ENCODE results near the gene MAST4. TPM values are rescaled to one million over a fixed set of nuclear protein-coding genes. Genes with fewer than 3 reads are reported as not detected.
A peak's percentile ranks its signal among the peaks of the same experiment; 100 is the strongest.
"Not testable (repeated sequence)": the region's sequence is repeated elsewhere in the genome, so short reads cannot be mapped to it uniquely, and the experiment has no call there.

The MAST4 gene
- total RNA-seq, 1 donor from 2014 or later = 26.8 TPM

DNA sequence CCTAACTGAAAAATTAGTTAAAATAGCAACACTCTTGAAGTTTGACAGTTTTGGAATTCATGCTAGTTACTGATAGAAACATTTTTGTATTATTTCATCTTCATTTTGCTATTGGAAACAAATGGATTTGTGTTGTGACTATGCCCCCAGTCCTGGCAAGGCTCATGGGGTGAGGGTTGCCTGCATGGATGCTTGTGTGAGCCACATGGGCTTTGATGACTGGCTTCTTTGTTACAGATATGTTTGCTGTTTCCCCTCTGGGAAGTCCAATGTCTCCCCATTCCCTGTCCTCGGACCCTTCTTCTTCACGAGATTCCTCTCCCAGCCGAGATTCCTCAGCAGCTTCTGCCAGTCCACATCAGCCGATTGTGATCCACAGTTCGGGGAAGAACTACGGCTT, 556.2 kb downstream of the MAST4 start:
- DNase-seq (ENCODE audit: low read depth in 2 of 2) = no peak

DNA sequence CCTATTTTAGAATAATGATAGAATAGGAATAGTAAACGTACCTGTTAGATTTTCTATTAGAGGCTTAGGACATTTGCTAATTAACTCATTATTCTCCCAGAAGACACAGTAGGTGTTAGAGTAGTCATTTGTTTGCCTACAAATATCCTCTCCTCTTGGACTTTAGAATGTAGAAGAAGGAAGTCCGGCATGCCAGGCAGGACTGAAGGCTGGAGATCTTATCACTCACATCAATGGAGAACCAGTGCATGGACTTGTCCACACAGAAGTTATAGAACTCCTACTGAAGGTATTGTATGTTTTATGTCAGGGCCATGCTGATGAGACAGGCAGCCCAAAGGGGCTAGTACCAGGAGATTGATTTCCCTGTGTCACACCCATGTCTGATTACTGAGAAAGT, 557.1 kb downstream of the MAST4 start:
- DNase-seq (ENCODE audit: low read depth in 2 of 2) = no peak

DNA sequence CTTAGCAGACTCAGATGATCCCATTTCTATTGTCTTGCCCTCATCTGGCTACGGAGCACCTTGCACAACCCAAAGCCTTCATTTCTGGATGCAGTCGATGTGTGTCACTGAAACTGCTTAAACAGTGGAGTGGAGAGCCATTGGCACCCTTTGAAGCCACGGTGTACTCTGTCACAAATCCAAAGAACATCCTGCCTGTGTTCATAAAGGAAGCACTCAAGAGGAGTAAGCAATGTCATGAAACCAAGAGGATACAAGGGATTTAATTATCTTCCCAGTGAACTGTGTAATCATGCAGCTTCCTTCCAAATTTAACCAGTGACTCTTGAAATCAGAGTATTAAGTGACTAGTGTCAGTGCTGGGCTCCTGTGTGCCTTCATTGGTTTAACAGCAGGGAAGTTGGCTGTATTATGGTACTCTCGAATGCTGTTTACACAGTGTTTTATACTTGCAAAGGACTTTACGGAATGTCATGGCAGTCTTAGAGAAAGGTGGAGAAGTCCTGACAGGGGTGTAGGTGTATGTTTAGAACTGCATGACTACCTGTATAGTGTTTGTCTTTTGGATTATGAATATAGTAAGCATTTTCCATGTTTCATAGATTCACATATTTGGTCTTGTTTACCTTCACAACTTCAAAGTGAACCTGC, 558.5 kb downstream of the MAST4 start:
- DNase-seq (ENCODE audit: low read depth in 2 of 2) = no peak

DNA sequence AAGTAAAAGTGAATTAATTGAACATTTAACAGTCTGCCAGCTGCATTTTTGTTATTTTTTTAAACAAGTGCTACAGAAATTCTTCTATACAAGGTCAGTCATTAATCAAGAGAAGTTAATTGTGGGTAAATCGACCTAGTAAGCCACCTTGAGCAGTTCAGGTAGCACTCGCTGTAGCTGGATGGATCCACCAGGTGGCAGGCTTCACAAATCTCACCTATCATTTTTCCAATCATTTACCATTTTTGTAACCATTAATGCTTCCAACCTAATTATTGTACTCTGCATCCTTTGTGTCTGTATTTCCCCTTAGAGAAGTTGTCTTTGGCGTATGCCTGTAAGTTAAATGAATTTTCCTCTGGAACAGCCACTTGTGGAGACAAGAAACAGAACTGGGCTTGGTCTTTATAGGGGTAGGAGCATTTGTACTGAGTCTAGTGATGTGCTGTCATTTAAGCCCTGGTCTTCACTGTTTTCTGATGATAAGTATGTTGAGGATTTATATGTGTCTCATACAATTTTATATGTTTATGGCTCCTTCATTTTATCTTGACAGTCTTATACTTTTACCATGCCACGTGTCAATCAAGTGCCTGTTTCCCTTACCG, 560.9 kb downstream of the MAST4 start:
- DNase-seq (ENCODE audit: low read depth in 2 of 2) = peak; percentile 38 to 70

DNA sequence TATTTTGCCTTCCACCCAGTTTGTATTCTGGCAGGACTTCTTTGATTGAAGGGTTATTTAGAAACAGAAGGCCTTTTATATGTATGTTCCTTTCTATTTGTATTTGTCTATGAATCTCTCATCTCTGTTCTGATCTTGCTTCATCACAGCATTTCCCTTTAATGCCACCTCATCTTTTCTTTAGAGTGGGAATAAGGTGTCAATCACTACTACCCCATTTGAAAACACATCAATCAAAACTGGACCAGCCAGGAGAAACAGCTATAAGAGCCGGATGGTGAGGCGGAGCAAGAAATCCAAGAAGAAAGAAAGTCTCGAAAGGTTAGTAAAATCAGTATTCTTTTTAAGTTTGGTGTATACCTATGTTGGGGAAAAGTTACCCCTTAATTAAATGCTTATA, 564.1 kb downstream of the MAST4 start:
- no peak for DNase-seq (ENCODE audit: low read depth in 2 of 2)

DNA sequence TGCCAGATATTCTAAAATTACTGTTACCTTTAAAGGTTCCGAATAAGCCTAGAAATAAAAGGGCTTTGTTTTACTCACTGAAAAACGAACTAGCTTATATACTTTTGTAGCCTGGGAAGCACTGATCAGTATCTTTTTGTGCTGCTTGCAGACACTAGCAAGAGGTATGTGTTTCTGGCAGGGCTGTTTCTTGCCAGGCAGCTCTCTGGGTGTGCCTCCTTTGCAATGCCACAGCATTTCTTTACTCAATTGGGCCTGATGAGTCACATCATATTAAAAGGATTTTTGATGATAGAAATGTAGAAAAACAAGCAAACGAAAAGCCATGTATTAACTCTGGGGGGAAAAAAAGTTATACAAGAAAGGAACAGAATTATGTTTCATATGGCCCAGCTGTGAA, 564.8 kb downstream of the MAST4 start:
- peak in 1 of 2 donors; percentile 39 for DNase-seq (ENCODE audit: low read depth in 2 of 2)

DNA sequence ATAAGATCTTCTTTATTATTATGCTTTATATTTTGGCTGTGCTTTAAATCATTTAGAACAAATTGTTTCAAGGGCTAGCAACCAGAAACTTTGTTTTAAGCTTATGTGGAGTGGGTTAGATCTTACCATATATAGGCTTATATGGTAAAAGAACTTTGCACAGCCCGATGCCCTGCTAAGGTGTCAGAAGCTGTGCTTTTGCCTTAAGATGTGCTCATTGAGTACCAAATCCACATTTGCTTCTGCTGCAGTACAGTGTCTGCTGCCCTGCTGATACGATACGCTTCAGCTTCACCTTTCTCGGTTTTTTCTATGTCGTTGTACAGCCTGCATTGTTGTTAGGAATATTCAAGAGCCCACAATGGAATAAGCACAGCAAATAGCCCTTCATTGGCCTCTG, 565.6 kb downstream of the MAST4 start:
- no peak for DNase-seq (ENCODE audit: low read depth in 2 of 2)

DNA sequence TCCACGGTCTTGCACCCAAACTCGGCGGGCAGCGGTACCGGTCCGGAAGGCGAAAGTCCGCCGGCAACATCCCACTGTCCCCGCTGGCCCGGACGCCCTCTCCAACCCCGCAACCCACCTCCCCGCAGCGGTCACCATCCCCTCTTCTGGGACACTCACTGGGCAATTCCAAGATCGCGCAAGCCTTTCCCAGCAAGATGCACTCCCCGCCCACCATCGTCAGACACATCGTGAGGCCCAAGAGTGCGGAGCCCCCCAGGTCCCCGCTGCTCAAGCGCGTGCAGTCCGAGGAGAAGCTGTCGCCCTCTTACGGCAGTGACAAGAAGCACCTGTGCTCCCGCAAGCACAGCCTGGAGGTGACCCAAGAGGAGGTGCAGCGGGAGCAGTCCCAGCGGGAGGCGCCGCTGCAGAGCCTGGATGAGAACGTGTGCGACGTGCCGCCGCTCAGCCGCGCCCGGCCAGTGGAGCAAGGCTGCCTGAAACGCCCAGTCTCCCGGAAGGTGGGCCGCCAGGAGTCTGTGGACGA, 567.1 kb downstream of the MAST4 start:
- DNase-seq (ENCODE audit: low read depth in 2 of 2) = no peak

DNA sequence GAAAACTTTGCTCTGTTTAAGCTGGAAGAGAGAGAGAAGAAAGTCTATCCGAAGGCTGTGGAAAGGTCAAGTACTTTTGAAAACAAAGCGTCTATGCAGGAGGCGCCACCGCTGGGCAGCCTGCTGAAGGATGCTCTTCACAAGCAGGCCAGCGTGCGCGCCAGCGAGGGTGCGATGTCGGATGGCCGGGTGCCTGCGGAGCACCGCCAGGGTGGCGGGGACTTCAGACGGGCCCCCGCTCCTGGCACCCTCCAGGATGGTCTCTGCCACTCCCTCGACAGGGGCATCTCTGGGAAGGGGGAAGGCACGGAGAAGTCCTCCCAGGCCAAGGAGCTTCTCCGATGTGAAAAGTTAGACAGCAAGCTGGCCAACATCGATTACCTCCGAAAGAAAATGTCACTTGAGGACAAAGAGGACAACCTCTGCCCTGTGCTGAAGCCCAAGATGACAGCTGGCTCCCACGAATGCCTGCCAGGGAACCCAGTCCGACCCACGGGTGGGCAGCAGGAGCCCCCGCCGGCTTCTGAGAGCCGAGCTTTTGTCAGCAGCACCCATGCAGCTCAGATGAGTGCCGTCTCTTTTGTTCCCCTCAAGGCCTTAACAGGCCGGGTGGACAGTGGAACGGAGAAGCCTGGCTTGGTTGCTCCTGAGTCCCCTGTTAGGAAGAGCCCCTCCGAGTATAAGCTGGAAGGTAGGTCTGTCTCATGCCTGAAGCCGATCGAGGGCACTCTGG, 567.8 kb downstream of the MAST4 start:
- no peak for DNase-seq (ENCODE audit: low read depth in 2 of 2)

DNA sequence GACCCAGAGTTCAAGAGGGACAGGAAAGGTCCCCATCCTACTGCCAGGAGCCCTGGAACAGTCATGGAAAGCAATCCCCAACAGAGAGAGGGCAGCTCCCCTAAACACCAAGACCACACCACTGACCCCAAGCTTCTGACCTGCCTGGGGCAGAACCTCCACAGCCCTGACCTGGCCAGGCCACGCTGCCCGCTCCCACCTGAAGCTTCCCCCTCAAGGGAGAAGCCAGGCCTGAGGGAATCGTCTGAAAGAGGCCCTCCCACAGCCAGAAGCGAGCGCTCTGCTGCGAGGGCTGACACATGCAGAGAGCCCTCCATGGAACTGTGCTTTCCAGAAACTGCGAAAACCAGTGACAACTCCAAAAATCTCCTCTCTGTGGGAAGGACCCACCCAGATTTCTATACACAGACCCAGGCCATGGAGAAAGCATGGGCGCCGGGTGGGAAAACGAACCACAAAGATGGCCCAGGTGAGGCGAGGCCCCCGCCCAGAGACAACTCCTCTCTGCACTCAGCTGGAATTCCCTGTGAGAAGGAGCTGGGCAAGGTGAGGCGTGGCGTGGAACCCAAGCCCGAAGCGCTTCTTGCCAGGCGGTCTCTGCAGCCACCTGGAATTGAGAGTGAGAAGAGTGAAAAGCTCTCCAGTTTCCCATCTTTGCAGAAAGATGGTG, 568.8 kb downstream of the MAST4 start:
- DNase-seq (ENCODE audit: low read depth in 2 of 2) = no peak

DNA sequence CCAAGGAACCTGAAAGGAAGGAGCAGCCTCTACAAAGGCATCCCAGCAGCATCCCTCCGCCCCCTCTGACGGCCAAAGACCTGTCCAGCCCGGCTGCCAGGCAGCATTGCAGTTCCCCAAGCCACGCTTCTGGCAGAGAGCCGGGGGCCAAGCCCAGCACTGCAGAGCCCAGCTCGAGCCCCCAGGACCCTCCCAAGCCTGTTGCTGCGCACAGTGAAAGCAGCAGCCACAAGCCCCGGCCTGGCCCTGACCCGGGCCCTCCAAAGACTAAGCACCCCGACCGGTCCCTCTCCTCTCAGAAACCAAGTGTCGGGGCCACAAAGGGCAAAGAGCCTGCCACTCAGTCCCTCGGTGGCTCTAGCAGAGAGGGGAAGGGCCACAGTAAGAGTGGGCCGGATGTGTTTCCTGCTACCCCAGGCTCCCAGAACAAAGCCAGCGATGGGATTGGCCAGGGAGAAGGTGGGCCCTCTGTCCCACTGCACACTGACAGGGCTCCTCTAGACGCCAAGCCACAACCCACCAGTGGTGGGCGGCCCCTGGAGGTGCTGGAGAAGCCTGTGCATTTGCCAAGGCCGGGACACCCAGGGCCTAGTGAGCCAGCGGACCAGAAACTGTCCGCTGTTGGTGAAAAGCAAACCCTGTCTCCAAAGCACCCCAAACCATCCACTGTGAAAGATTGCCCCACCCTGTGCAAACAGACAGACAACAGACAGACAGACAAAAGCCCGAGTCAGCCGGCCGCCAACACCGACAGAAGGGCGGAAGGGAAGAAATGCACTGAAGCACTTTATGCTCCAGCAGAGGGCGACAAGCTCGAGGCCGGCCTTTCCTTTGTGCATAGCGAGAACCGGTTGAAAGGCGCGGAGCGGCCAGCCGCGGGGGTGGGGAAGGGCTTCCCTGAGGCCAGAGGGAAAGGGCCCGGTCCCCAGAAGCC, 569.6 kb downstream of the MAST4 start:
- DNase-seq (ENCODE audit: low read depth in 2 of 2) = peak; percentile 75 to 91

DNA sequence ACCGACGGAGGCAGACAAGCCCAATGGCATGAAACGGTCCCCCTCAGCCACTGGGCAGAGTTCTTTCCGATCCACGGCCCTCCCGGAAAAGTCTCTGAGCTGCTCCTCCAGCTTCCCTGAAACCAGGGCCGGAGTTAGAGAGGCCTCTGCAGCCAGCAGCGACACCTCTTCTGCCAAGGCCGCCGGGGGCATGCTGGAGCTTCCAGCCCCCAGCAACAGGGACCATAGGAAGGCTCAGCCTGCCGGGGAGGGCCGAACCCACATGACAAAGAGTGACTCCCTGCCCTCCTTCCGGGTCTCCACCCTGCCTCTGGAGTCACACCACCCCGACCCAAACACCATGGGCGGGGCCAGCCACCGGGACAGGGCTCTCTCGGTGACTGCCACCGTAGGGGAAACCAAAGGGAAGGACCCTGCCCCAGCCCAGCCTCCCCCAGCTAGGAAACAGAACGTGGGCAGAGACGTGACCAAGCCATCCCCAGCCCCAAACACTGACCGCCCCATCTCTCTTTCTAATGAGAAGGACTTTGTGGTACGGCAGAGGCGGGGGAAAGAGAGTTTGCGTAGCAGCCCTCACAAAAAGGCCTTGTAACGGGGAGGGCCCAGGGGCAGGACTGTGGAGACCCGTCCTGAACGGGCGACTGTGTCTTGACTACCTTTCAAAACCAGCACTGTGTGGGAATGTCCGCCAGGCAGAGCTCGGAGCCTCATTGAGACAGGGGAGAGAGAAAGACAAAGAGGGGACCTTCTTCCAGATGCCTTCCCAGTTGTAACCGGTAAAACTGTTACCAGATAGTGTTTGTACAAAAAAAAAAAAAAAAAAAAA, 570.5 kb downstream of the MAST4 start:
- no peak for DNase-seq (ENCODE audit: low read depth in 2 of 2)

DNA sequence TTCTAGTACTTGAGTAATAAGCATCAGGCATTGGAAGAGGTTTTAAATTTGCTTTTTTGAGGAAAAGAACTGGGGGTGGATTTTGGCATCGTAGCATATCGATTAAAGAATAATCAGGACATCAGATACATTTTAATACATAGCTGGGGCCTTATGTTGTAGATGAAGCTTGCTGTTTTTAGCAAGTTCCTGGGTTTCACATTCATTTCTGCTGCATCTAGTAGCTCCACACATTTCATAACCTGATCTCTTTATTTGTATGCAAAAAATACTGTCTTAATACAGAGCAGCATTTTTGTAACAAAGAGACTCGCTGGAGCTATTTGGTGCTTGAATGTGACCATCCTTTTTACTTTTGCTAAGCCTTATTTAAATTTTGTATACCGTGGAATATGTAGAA, 571.9 kb downstream of the MAST4 start:
- DNase-seq (ENCODE audit: low read depth in 2 of 2) = no peak

DNA sequence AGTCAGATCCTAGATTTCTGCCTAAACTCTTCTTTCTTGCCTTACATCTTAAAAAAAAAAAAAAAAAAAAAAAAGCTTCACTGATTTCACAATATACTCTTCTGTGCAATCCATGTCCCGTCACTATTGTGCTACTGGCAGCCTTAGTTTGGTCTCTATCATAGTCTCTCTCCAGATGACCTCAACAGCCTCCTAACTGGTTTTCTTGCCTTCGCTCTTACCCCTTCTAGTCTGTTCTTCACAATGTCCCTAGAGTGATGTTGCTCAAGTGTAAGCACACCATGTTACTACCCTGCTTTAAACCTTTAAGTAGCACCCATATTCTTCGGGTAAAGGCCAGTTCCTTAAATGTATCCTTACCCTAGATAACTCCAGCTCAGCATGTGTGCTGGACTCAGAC, 574.6 kb downstream of the MAST4 start:
- DNase-seq (ENCODE audit: low read depth in 2 of 2) = no peak

DNA sequence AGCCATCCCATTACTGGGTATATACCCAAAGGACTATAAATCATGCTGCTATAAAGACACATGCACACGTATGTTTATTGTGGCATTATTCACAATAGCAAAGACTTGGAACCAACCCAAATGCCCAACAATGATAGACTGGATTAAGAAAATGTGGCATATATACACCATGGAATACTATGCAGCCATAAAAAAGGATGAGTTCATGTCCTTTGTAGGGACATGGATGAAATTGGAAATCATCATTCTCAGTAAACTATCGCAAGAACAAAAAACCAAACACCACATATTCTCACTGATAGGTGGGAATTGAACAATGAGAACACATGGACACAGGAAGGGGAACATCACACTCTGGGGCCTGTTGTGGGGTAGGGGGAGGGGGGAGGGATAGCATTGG, 577.2 kb downstream of the MAST4 start:
- DNase-seq (ENCODE audit: low read depth in 2 of 2) = not testable (repeated sequence)

DNA sequence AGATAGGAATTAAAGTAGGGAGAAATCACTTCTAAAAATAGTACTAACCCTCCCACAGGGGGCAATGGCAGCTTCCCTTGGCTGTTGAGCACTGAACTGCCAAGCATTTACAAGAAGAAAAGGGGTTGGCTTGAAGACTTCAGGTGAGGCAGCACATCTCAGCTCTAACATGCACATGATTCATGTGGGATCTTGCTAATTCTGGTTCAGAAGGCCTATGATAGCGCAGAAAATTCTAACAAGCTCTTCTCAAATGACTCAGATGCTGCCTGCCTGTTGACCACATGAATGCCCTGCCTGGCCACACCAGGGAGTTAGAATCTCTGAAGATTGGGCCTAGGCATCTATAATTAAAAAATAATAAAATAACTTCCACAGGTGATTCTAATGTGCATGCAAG, 577.8 kb downstream of the MAST4 start:
- DNase-seq (ENCODE audit: low read depth in 2 of 2) = no peak

DNA sequence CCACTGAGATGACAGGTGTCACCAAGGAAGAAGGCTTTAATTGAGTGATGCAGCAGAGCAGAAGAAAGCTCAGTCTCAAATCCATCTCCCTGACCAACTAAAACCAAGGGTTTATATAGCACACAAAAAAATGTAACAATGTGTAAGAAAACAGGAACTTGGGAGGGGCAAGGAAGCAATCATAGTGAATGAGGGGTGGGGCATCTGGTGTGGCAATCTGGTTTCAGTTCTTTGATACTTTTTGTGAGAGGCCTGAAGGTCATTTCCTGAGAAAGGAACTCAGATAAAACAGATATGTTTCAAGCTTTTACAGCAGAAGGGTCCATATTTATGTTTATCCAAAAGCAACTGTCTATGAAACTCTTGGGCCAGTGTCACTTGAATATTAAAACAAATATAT, 580.7 kb downstream of the MAST4 start:
- no peak for DNase-seq (ENCODE audit: low read depth in 2 of 2)

DNA sequence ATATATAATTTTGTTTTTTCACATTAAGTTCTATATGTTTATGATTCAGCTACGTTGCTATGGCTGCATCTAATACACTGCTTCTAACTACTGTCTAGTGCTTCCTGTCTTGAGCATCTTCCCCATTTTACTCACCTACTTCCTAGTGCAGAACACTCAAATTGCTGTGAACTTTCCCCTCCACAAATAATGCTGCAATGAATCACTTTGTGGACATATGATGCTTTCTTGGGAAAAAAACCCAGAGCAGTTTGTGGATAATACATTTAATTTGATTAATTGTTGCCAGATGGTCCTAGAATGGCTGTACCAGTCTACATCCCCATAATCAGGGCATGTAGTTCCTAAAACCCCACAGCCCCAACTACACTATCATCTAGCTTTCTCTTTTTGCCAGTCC, 581.9 kb downstream of the MAST4 start:
- no peak for DNase-seq (ENCODE audit: low read depth in 2 of 2)

DNA sequence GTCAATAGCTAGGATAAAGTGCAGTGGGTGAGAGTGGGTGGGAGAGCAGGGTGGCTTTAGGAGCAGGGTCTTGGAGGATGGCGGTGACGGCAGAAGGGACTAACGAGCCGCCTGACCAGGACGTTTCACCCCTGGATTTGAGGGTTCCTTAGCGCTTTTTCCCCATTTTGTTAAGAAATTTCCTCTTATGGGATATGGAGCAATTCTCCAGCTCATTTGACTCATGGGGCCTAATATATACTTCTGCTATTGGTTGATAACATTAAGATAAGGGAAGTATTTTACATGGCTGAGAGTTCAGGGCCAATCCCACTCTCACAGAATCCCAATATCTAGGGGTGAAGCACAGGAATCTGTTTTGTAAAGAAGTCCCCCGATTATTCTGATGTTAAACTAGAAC, 582.8 kb downstream of the MAST4 start:
- DNase-seq (ENCODE audit: low read depth in 2 of 2) = no peak

DNA sequence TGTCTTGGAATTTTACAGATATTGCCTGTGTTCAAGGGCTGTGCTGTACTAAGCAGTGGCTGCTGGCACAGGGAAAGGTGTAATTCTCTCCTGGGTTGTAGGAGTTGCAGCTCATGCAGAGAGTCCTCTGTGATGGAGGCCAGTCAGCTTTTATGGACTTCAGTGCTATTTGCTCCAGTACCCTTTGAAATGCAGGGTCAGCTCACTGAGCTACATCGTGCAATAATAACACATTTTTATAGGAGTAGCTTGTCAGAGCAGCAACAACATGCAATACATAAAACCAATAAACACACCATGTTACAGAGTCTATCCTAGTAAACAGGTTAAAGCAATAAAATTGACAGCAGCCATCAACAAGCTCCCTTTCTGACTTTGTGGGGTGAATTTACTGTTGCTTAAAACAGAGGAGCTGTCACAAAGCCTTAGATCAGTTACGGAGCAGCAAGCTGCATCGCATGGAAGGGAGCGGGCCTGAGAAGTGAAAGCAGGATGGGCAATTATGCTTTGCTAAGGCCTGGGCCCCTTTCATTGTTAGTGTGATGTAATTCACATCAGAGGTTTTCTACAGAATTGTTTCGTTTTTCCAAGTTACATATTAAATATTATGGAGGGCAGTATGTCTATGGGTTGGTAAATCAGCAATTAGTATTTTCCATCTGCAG, 583.6 kb downstream of the MAST4 start:
- DNase-seq (ENCODE audit: low read depth in 2 of 2) = no peak

All from lung microvascular endothelial cell (primary cell).